PFSK-1 (cell line): Measurements from ENCODE around the gene VRK1.

Experiments
- POLR2AphosphoS5 ChIP-seq: IDR thresholded peaks from 2 replicates; pipeline ENCODE4 v1.6.1; 2012; ENCODE audit warnings: low read depth, mild to moderate bottlenecking, control low read depth, low read length, moderate library complexity
- REST ChIP-seq, 2 experiments: IDR thresholded peaks; 2 replicates each; pipeline versions ENCODE4 v1.6.1 to v1.8.0; 2011 to 2012; ENCODE audit warnings: low read depth in 2 of 2, low read length in 2 of 2, control low read depth in 1 of 2, inconsistent platforms in 1 of 2, mild to moderate bottlenecking in 1 of 2, moderate library complexity in 1 of 2; ENCODE audit not compliant: insufficient read depth in 1 of 2
- SIN3A ChIP-seq: IDR thresholded peaks from 2 replicates; pipeline ENCODE4 v1.6.1; 2012; ENCODE audit warnings: mild to moderate bottlenecking, low read length, moderate library complexity, borderline replicate concordance; ENCODE audit not compliant: insufficient read depth
- TAF1 ChIP-seq: IDR thresholded peaks from 2 replicates; pipeline ENCODE4 v1.6.1; 2012; ENCODE audit warnings: low read length, control low read depth, borderline replicate concordance; ENCODE audit not compliant: insufficient read depth

- no peak for TF ChIP-seq REST (IDR thresholded peaks at IDR 0.05; ENCODE audit: insufficient read depth in 1 of 2, low read depth in 2 of 2, low read length in 2 of 2)
- TF ChIP-seq POLR2AphosphoS5: no peak
- no peak for TF ChIP-seq SIN3A
- TF ChIP-seq TAF1: no peak
These were observed 6.8 kb downstream of the VRK1 start for GRCh38 chr14:96803958-96804357.
